ENCODE data around the gene PRR16.

PRR16 gene

GRCh38 chr5:120504057-120504456, 40.0 kb downstream of the PRR16 start:
- H3K27ac ChIP-seq: no peak overlapping the region
- DNase-seq (ENCODE audit: low spot score): no peak
- no peak overlapping the region for H3K4me3 ChIP-seq
- TF ChIP-seq CTCF (IDR thresholded peaks at IDR 0.05): no peak

GRCh38 chr5:120507197-120507596, 43.1 kb downstream of the PRR16 start:
- Histone ChIP-seq H3K27ac (no peak overlapping the region), H3K4me3 (no peak overlapping the region)
- DNase-seq (ENCODE audit: low spot score): no peak
- no peak for TF ChIP-seq CTCF (IDR thresholded peaks at IDR 0.05)

- Histone ChIP-seq H3K4me3 (no peak overlapping the region), H3K27ac (no peak overlapping the region)
- no peak for DNase-seq (ENCODE audit: low spot score)
- no peak for TF ChIP-seq CTCF (IDR thresholded peaks at IDR 0.05)
Observed at GRCh38 chr5:120507800-120508463, 43.8 kb downstream of the PRR16 start.

- no peak overlapping the region for H3K27ac ChIP-seq
- H3K4me3 ChIP-seq: no peak overlapping the region
- TF ChIP-seq CTCF (IDR thresholded peaks at IDR 0.05): no peak
- DNase-seq (ENCODE audit: low spot score): no peak
Observed at GRCh38 chr5:120509053-120509452, 45.0 kb downstream of the PRR16 start.

- Histone ChIP-seq H3K27ac (no peak overlapping the region), H3K4me3 (no peak overlapping the region)
- DNase-seq (ENCODE audit: low spot score): no peak
- TF ChIP-seq CTCF (IDR thresholded peaks at IDR 0.05): no peak
Observed at GRCh38 chr5:120510098-120510637, 46.1 kb downstream of the PRR16 start.

- TF ChIP-seq CTCF (IDR thresholded peaks at IDR 0.05): no peak
- Histone ChIP-seq H3K27ac (no peak overlapping the region), H3K4me3 (no peak overlapping the region)
- no peak for DNase-seq (ENCODE audit: low spot score)
Observed at GRCh38 chr5:120510994-120511686, 47.0 kb downstream of the PRR16 start.

- Histone ChIP-seq H3K27ac (no peak overlapping the region), H3K4me3 (no peak overlapping the region)
- DNase-seq (ENCODE audit: low spot score): no peak
- TF ChIP-seq CTCF (IDR thresholded peaks at IDR 0.05): no peak
Observed at GRCh38 chr5:120512068-120512467, 48.0 kb downstream of the PRR16 start.

Data from coronary artery (tissue), 2 donors.